Activated CD8-positive, alpha-beta T cell treated with anti-CD3 and anti-CD28 coated beads for 36 hours (primary cell): Measurements from ENCODE around the gene DSC1. TPM values are rescaled to one million over a fixed set of nuclear protein-coding genes. Genes with fewer than 3 reads are reported as not detected.

Source experiments
- ATAC-seq: fragments of 200-7000 bp; cut with Tn5 transposase; one replicate; pipeline ENCODE4 v1.10.0; 2021; ENCODE audit warnings: mild to moderate bottlenecking, moderate library complexity
- CTCF ChIA-PET: fragments of 350-600 bp; sonication (Branson Sonifier 250); formaldehyde crosslinking; loops from one replicate; lab custom pipeline; 2021; ENCODE audit warnings: antibody characterized with exemption; lab: Charles Lee
- POLR2A ChIA-PET: fragments of 350-600 bp; sonication (Branson Sonifier 250); formaldehyde crosslinking; loops from one replicate; lab custom pipeline; 2021; ENCODE audit warnings: antibody characterized with exemption; lab: Charles Lee
- DNase-seq: peaks from one replicate; pipeline ENCODE4 v3.0.0-alpha.2; 2020
- H3K27ac Mint-ChIP-seq: one replicate; pipeline ENCODE4 v1.8.0; 2021; ENCODE audit warnings: mild to moderate bottlenecking, mixed read lengths
- H3K27me3 Mint-ChIP-seq: one replicate; pipeline ENCODE4 v1.8.0; 2021; ENCODE audit warnings: mixed read lengths
- H3K36me3 Mint-ChIP-seq: one replicate; pipeline ENCODE4 v1.8.0; 2021; ENCODE audit warnings: low read depth, mixed read lengths
- H3K4me1 Mint-ChIP-seq: one replicate; pipeline ENCODE4 v1.8.0; 2021; ENCODE audit warnings: low read depth, mixed read lengths
- H3K4me3 Mint-ChIP-seq: one replicate; pipeline ENCODE4 v1.8.0; 2021; ENCODE audit warnings: mild to moderate bottlenecking, moderate library complexity, mixed read lengths
- H3K9me3 Mint-ChIP-seq: one replicate; pipeline ENCODE4 v1.8.0; 2021; ENCODE audit warnings: mixed read lengths
- intact Hi-C: fragments of 100-400 bp; cut with micrococcal nuclease; formaldehyde crosslinking; loops from one replicate; pipeline ENCODE4 v1.10.0; 2022
- total RNA-seq, 2 experiments: library from RNA; stranded (reverse); gene quantifications; one replicate each; pipeline ENCODE4 v1.2.3, GENCODE V29; 2021
- TF ChIP-seq, protein P1 (sequence below): fragments of 200-600 bp; IDR thresholded peaks from one replicate; pipeline ENCODE4 v1.8.0; 2022; ENCODE audit warnings: antibody characterized with exemption, mild to moderate bottlenecking

Gene DSC1
- total RNA-seq, 2 experiments from 2014 or later: 0.16 to 0.23 TPM

- Mint-ChIP-seq H3K36me3 (no peaks in the 10 kb centered on the region), H3K4me3 (no peak overlapping the region), H3K9me3 (peaks cover 6% of the 10 kb centered on the region), H3K27me3 (no peaks in the 10 kb centered on the region), H3K27ac (no peak overlapping the region), H3K4me1 (no peaks in the 10 kb centered on the region)
- TF ChIP-seq, protein P1, sequence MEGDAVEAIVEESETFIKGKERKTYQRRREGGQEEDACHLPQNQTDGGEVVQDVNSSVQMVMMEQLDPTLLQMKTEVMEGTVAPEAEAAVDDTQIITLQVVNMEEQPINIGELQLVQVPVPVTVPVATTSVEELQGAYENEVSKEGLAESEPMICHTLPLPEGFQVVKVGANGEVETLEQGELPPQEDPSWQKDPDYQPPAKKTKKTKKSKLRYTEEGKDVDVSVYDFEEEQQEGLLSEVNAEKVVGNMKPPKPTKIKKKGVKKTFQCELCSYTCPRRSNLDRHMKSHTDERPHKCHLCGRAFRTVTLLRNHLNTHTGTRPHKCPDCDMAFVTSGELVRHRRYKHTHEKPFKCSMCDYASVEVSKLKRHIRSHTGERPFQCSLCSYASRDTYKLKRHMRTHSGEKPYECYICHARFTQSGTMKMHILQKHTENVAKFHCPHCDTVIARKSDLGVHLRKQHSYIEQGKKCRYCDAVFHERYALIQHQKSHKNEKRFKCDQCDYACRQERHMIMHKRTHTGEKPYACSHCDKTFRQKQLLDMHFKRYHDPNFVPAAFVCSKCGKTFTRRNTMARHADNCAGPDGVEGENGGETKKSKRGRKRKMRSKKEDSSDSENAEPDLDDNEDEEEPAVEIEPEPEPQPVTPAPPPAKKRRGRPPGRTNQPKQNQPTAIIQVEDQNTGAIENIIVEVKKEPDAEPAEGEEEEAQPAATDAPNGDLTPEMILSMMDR: no peak
- ChIA-PET POLR2A (no interaction called here), CTCF (no interaction called here)
- no peak for DNase-seq
- intact Hi-C loops: no loop called here
- ATAC-seq: no peak
Measured at GRCh38 chr18:31149351-31149750, 13.3 kb downstream of the DSC1 start.

GRCh38 chr18:31148600-31148999 lies 14.1 kb downstream of the DSC1 start:
- Mint-ChIP-seq H3K4me3 (no peak overlapping the region), H3K27me3 (no peaks in the 10 kb centered on the region), H3K27ac (no peak overlapping the region), H3K36me3 (no peaks in the 10 kb centered on the region), H3K9me3 (peaks cover 6% of the 10 kb centered on the region), H3K4me1 (no peaks in the 10 kb centered on the region)
- ATAC-seq (no peak), DNase-seq (no peak)
- intact Hi-C loops: no loop called here
- ChIA-PET POLR2A (no interaction called here), CTCF (no interaction called here)
- TF ChIP-seq, protein P1: no peak

DNA sequence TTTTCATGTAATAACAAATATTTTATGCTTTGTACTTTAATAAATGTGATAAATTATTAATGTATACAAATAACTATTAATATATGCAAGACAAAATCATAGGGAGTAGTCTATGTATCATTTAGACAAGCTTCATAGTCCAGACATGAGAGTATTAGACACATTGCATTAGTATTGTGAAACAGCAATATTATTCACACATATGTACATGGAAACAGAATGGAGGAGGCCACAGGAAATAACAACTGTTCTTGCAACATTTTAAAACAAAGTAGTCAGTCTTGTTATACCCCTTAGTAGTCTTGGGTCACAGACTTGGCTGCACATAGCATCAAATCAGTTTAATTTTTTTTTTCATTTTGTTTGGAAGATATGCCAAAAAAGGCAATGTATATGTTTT lies 15.8 kb downstream of the DSC1 start:
- ATAC-seq: no peak
- ChIA-PET CTCF (no interaction called here), POLR2A (no interaction called here)
- intact Hi-C loops: no loop called here
- no peak overlapping the region for H3K4me3 Mint-ChIP-seq
- H3K9me3 Mint-ChIP-seq: peaks cover 6% of the 10 kb centered on the region
- no peaks in the 10 kb centered on the region for H3K27me3 Mint-ChIP-seq
- TF ChIP-seq, protein P1: no peak
- no peaks in the 10 kb centered on the region for H3K36me3 Mint-ChIP-seq
- H3K4me1 Mint-ChIP-seq: no peaks in the 10 kb centered on the region
- DNase-seq: no peak
- H3K27ac Mint-ChIP-seq: no peak overlapping the region

- H3K9me3 Mint-ChIP-seq: peaks cover 6% of the 10 kb centered on the region
- TF ChIP-seq, protein P1: no peak
- H3K27ac Mint-ChIP-seq: no peak overlapping the region
- DNase-seq (no peak), ATAC-seq (no peak)
- intact Hi-C loops: no loop called here
- POLR2A ChIA-PET: no interaction called here
- no peaks in the 10 kb centered on the region for H3K36me3 Mint-ChIP-seq
- no peaks in the 10 kb centered on the region for H3K27me3 Mint-ChIP-seq
- H3K4me1 Mint-ChIP-seq: no peaks in the 10 kb centered on the region
- no peak overlapping the region for H3K4me3 Mint-ChIP-seq
- CTCF ChIA-PET: no interaction called here
Measured at GRCh38 chr18:31143025-31143424, 19.6 kb downstream of the DSC1 start.

GRCh38 chr18:31138709-31139108 lies 23.9 kb downstream of the DSC1 start:
- intact Hi-C loops: no loop called here
- POLR2A ChIA-PET: no interaction called here
- no peak for DNase-seq
- H3K27me3 Mint-ChIP-seq: no peaks in the 10 kb centered on the region
- TF ChIP-seq, protein P1: no peak
- CTCF ChIA-PET: no interaction called here
- H3K4me1 Mint-ChIP-seq: no peaks in the 10 kb centered on the region
- ATAC-seq: no peak
- H3K27ac Mint-ChIP-seq: no peak overlapping the region
- H3K36me3 Mint-ChIP-seq: no peaks in the 10 kb centered on the region
- no peaks in the 10 kb centered on the region for H3K9me3 Mint-ChIP-seq
- no peak overlapping the region for H3K4me3 Mint-ChIP-seq
